Esophagus squamous epithelium (tissue), 4 donors: ENCODE data around the gene CEP95.

Experiments used
- CTCF ChIP-seq, 6 experiments: fragments of 450-650 bp in 4 of 6; fragments of 200-600 bp in 2 of 6; sonication (generic) in 2 of 6; IDR thresholded peaks; one replicate each; pipeline ENCODE4 v1.5.1; 2016 to 2019; ENCODE audit warnings: antibody characterized with exemption in 6 of 6, mild to moderate bottlenecking in 4 of 6, moderate library complexity in 4 of 6
- POLR2A ChIP-seq, 4 donors: fragments of 450-650 bp; IDR thresholded peaks; one replicate each; pipeline ENCODE4 v1.6.1; 2017; ENCODE audit warnings: antibody characterized with exemption in 4 of 4, mild to moderate bottlenecking in 4 of 4, moderate library complexity in 3 of 4

- TF ChIP-seq CTCF (IDR thresholded peaks at IDR 0.05): no peak
- TF ChIP-seq POLR2A (IDR thresholded peaks at IDR 0.05): no peak
Observed at GRCh38 chr17:64460955-64461354, 45.8 kb upstream of the CEP95 start.
